Activated naive CD4-positive, alpha-beta T cell treated with anti-CD3 and anti-CD28 coated beads, Interleukin-2, amount 50 U/mL, for 16 hours (primary cell): ENCODE measurements around the gene SYNE1.
"Not testable (repeated sequence)": the region's sequence is repeated elsewhere in the genome, so short reads cannot be mapped to it uniquely, and the experiment has no call there.

Experiments
- DNase-seq: peaks from one replicate; pipeline ENCODE4 v3.0.0-alpha.2; 2020

Gene SYNE1, protein sequence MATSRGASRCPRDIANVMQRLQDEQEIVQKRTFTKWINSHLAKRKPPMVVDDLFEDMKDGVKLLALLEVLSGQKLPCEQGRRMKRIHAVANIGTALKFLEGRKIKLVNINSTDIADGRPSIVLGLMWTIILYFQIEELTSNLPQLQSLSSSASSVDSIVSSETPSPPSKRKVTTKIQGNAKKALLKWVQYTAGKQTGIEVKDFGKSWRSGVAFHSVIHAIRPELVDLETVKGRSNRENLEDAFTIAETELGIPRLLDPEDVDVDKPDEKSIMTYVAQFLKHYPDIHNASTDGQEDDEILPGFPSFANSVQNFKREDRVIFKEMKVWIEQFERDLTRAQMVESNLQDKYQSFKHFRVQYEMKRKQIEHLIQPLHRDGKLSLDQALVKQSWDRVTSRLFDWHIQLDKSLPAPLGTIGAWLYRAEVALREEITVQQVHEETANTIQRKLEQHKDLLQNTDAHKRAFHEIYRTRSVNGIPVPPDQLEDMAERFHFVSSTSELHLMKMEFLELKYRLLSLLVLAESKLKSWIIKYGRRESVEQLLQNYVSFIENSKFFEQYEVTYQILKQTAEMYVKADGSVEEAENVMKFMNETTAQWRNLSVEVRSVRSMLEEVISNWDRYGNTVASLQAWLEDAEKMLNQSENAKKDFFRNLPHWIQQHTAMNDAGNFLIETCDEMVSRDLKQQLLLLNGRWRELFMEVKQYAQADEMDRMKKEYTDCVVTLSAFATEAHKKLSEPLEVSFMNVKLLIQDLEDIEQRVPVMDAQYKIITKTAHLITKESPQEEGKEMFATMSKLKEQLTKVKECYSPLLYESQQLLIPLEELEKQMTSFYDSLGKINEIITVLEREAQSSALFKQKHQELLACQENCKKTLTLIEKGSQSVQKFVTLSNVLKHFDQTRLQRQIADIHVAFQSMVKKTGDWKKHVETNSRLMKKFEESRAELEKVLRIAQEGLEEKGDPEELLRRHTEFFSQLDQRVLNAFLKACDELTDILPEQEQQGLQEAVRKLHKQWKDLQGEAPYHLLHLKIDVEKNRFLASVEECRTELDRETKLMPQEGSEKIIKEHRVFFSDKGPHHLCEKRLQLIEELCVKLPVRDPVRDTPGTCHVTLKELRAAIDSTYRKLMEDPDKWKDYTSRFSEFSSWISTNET (N-terminal part only)

DNA sequence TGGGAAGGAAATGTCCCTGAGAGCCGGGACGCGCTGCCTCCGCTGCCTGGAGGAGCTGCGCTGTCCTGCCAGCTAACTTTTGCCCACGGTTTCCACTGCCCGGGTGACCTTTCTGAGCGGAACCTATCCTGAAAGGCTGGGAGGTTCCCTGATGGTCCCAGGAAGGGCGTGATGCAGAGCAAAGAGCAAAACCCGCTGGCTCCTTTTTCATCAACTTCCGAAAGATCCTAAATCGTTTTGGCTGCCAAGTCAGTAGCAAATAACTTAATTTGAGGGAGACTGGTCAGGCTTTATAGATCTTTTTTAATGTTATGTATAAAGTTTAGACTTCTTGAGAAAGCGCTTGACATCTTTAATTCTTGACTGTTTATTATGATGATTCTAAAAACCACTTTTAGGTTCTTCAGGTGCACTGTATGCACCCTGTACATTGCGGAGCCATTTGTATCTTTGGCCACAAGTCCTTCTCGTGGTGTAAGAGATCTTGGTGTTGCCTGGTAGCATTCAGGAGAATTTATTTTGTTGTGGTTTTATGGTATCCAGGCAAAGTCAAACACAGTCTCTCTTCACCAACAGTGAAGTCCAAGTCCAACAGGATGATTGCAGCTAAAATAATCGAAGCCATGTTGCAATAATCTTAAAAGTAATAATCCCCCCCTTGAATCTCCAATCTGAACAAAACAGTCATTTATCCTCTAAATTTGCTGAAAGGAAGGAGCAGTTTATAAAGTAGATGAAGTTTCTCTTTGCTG, at the start of gene SYNE1:
SYNE1 (minus strand) TSS at position 67 of the 752 bp plus-strand sequence. CDS start 9,031 bp downstream, outside the sequence.
- DNase-seq, result no peak

DNA sequence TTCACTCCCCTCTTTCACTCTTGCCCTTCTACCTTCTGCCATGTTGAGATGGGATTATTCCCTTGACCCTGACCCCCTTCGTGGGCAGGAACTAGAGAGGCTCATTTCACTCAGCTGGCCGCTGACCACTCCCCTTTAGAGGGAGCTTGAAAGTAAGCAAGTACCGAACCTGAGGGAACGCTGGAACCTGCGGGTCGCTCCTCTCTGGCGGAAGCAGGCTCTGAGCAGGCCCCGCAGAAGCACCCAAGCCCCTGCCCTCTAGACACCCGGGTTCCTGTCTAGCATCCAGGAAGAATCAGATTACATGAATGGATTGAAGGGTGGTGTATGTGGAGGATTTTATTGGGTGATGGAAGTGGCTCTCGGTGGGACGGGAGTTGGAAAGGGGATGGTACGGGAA, 48.7 kb upstream of the SYNE1 start:
- DNase-seq, result no peak

DNA sequence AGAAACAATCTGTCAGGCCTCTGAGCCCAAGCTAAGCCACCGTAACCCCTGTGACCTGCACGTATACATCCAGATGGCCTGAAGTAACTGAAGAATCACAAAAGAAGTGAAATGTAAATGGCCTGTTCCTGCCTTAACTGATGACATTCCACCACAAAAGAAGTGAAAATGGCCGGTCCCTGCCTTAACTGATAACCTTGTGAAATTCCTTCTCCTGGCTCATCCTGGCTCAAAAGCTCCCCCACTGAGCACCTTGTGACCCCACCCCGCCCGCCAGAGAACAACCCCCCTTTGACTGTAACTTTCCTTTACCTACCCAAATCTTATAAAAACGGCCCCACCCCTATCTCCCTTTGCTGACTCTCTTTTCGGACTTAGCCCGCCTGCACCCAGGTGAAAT, 45.8 kb upstream of the SYNE1 start:
- DNase-seq, result not testable (repeated sequence)

DNA sequence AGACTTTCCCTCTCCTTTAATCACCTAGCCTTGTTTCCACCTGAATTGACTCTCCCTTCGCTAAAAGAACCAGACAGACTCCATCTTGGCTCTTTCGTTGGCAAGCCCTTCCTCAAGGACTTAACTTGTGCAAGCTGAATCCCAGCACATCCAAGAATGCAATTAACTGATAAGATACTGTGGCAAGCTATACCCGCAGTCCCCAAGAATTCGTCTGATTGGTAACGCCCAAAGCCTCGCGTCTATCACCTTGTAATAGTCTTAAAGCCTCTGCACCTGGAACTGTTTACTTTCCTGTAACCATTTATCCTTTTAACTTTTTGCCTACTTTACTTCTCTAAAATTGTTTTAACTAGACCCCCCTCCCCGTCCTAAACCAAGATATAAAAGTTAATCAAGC, 45.0 kb upstream of the SYNE1 start:
- DNase-seq, result no peak

DNA sequence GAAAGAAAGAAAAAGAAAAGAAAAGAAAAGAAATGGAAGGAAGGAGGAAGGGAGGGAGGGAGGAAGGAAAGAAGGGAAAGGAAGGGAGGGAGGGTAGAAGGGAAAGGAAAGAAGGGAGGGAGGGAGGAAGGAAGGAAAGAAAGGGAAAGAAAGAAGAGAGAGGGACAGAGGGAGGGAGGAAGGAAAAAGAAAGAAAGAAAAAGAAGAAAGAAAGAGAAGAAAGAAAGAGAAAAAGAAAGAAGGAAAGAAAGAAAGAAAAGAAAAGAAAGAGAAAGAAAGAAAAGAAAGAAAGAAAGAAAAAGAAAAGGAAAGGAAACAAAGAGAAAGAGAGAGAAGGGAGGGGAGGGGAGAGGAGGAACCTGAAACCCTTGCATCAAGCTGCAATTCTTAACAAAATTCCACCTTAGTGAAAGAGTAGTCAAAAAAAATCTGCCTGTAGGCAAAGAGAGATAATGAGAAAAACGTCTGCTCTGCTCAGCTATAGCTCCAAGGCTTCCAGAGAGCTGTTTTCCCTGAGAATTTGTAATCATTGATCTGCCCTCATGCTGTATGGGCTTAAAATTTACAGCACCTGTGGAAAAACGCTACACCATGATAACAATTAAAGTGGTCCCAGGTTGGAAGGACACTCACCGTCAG, 43.8 kb upstream of the SYNE1 start:
- no peak for DNase-seq

DNA sequence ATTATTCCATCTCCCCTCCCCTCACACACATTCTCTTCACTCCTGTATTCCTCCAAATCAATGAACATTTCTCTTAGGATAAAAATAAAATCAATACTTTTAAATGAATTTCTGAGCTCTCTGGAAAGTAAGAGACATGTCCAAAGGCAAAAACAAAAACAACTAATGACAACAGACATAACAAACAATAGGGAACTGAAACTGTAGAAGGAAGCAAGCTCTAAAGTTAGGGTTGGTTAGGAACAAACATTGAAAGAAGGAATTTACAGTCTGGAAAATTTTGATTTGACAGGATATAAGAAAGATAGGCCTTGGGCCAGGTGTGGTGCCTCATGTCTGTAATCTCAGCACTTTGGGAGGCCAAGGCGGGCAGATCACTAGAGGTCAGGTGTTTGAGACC, 43.0 kb upstream of the SYNE1 start:
- DNase-seq, result no peak

DNA sequence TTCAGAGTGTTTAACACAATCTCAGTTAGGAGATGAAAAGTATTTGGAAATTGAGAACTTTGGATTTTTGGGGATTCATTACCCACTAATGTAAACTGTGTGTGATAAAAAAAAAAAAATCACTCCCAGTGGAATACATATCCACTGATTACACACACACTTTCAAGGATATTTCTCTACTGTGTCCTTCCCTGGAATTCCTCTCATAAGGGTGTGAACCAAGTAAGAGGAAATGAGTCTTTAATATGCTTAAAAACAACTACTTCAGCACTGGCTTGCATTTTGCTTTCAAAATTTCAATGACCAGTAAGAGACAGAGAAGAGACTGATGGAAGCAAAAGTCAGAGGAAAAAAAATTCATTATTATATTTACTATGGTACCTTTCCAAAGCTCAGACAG, 36.1 kb upstream of the SYNE1 start:
- DNase-seq, result no peak

DNA sequence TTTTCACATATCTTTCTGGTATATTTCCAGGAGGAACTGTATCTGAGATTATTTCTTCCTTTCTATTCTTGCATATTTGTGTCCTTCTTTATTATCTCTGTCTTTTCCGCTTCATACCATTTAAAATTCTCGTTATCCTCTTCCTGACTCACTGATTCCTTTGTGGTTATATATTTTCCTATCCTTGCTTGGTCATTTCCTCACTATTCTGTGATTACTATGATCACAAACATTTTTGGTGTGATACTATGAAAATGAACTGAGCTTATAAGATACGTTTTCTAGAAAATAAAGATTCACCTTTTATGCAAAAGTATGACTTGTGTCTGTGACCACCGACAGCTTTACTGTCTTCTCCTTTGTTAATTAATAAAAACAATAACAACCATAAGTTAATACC, 34.0 kb upstream of the SYNE1 start:
- no peak for DNase-seq

DNA sequence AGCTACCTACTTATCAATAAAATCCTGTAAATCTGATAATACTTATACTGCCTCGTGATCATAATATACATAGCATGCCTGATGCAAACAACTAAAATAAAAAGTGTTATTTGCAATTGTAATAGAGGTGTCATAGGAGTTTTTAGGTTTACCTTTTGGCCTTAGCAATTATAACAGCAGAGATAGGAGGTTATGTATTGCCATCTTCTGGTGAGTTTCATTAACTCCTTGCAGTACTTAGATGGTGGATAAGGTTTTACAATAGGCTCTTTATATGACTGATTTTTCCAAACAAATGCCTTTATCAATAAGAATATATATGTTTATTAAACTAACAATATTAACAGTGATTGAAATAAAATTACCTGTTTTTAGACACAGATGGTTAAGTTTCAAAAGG, 32.7 kb upstream of the SYNE1 start:
- no peak for DNase-seq

DNA sequence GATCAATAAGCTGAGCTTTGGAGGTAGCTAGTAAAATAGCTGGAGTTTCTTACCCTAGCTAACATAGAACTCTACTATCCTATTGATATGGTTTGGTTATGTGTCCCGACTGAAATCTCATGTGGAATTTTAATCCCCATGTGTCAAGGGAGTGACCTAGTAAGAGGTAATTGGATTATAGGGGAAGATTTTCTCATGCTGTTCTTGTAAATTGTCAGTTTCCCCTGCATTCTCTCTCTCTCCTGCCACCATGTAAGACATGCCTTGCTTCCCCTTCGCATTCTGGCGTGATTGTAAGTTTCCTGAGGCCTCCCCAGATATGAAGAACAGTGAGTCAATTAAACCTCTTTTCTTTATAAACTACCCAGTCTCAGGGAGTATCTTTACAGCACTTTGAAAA, 24.6 kb upstream of the SYNE1 start:
- no peak for DNase-seq

DNA sequence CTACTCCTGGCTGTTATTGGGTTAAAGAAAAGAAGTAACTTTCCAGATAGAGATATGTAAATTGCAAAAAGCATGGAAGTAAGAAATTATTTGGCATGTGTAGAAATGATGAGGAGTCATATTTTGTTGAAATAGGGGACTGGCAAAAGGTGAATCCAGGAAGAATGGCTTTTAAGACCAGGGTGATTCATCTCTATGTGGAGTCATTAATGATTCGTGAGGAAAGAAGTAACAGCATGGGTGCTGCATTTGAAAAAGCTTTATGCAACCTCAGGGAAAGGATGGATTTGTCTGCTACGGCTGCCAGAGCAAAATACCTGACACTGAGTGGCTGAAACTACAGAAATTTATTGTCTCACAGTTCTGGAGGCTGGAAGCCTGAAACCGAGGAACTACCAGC, 14.8 kb upstream of the SYNE1 start:
- no peak for DNase-seq

DNA sequence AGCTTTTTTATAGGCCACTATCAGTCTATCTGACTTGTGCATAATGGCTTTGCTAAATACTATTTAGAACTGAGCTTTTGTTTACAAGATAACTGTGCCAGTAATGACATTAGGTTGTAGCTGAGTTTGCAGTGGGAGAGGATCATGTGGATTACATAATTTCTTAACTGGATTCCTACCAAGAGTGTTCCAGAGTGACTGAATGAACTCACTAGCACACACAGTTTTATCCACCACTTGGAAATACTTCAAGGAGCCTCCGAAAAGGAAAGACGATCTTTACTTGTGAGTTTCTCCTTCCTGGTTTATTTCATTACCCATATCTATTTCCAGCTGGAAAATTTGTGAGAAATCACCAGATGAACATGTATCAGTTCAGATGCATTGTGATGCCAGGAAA, 10.9 kb upstream of the SYNE1 start:
- no peak for DNase-seq

DNA sequence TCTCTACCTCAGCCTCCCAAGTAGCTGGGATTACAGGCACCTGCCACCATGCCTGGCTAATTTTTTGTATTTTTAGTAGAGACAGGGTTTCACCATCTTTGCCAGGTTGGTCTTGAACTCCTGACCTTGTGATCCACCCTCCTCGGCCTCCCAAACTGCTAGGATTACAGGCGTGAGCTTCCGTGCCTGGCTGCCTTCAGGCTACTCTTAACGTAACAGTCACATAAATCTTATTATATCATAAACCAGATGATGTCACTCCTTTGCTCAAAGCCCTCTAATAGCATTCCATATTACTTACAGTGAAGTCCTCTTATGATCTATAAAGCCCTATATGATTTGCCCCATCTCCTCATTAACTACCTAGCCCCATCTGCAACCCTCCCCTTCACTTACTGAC, 9.6 kb upstream of the SYNE1 start:
- not testable (repeated sequence) for DNase-seq

DNA sequence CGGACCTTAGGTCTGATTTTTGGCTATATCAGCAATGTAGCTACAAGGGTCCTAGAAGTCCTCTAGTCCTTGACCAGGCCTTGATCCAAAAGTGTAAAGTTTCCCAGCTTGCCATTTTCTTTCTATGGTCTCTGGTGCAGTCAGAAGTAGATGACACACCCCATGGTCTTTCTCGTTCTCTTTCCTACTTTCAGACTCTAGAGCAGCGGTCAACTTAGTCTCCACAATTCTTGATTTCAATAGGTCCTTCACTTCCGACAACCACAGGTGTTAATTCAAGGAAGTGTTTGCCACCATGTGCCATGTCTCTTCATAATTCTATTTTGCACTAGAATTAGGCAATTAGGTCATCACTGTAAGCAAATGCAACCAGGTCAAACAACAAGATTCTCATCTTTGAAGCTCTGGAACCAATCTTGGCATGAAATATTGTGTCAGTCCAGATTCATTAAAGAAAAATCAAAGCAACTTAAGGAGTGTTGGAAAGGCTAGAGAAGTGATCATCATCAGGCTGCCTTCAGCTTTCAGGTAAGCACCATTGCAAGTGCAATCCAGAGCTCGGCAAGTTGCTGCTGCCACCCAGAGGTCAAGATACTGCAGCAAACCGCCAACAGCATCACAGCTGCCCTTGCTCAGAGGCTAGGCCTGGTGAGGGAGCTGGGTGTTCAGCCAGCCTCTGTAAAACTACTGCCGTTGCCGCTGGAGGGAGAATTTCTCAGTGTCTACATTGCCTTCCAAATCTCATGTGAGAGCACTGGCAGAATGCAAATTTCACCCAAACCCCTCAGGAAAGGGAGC, 5.6 kb upstream of the SYNE1 start:
- no peak for DNase-seq

DNA sequence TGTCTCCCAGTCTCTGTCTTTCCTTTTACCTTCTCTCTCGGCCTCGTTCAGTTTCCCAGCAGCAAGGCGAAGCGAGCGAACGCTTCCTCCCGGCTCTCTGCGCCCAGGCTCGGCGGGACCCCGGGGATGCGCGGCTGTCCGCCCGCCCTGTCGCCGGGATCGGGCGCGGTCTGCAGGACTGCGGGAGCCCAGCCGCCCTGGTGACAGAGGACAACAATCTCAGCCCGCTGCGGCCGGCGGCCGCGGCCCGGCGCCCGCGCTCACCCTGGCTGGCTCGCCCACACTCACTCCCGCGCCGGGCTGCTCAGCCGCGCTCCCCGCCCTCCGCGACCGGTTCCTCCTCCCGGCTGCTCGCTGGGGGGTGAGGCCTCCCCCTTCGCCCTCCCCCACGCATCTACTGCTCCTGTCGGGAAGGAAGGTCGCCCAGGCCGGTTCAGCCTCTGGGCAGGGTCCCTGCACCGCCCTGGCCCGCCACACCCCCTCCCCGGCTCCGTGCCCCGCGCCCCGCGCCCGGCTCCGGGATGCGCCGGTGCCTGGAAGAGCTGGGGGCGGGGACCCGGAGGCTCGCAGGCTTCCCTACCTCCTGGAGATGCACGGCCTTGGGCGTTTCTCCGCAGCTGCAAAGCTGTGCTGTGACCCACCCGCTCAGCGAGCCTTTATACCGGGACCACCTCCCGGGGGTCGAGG, 410 bp downstream of the SYNE1 start:
- DNase-seq, result no peak

DNA sequence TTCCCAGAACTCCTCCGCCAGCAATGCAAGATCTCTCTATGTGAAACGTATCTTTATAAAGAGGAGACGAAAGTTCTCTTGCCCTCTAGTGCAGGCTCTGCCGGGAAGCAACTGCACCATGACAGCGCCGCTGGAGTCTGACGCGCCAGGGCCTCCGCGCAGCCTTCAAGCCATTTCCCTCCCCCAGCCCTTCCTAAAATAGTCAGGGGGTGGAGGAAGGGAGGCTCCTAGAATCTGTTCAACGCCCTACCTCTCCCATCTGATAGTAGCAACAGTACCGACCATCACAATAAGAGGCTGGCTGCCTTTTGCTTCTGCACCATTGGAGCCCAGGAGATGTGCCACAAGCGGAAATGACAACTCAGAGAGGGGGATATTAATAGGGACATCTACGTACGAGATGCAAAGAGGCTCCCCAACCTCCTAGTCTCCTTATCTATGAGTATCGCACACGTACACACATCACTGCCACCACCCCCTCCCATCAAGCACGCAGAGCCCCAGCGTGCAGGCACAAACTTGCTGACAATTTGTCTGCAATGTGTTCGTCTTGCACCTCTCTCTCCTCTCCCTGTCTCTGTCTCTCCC, 1.0 kb downstream of the SYNE1 start:
- no peak for DNase-seq

DNA sequence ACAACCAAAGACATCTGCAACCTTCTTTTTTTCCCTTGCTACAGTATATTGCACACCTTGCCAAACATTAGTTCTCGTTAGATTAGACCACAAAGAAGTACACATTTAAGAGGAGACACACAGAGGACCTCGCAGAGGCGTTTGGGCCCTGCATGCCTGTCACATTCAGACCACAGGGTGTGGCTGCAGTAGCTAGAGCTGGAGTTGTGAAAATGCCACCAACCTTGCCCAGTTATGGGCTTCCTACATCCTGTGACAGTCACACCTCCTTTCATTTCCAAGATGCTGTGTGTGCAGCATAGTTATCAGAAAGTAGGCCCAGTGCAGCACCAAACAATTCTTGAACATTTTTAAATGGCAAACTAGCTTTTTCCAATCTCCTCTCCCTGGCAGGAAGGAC, 2.4 kb downstream of the SYNE1 start:
- DNase-seq, result no peak

DNA sequence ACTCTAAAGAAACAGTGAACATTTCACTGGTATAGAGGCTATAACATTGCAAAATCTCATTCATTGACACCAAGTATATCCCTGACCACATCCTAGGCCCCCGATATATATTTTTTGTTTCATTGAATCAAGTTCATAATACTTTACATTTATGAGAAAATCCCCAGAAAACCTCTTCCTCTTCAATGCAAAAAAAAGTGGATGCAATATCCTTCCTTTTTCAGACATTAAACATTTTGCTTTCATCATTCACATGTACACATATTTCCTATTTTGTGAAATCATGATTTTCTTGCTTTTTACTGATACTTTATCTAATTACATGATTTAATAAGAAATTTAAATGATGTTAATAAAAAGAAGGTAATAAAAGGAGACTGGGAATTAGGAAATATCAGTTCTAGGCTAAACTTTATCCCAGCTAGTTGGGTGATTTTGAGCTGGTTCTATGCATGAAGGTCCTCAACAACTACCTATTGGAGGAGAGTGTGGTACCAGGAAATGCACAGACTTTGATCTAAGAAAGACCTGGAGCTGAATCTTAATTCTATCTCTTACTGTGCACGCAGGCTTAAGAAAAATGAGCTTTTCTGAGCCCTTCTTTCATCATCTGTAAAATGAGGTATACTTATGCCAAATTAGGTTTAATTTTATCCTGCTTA, 4.9 kb downstream of the SYNE1 start:
- DNase-seq, result no peak

DNA sequence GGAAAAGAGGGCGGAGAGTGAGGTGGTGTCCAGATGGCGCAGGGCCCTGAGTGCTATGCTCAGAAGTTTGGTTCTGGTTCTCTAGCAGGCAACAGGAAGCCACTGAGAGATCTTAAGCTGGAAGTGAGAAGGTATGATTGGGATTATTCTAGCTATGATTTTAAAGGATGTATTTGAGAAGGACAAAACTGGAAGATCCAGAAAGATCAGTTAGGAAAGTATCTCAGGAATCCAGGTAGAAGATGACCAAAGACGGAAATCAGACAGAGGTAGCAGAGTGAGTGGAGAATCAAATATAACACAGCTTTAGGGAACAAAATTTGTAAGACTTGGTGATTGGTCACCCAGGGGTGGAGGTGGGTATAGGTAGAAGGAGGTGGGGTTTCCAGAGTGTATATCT, 5.8 kb downstream of the SYNE1 start:
- no peak for DNase-seq

DNA sequence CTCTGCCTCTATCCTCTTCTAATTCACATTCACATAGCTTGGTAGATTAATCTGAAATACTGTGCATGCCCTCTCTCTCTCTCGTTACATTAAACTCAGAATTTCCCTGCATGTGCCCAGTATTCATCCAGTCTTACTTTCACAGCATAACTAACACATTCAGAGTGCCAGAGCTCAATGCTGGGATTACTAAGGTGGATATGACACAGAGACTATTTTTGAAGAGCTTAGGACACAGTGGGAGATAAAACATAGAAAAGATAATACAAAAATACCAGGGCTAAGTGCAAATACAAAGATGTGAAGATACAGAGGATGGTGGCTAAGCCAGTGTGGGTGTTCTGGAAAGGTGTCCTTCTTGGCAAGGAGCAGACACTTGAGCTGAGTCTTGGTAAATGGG, 6.3 kb downstream of the SYNE1 start:
- no peak for DNase-seq
